SH-SY5Y (cell line): ENCODE results near the gene ITGA5.

Experiments
- GATA2 ChIP-seq: IDR thresholded peaks from 2 replicates; pipeline ENCODE4 v1.6.1; 2011; ENCODE audit warnings: mild to moderate bottlenecking, low read depth, low read length
- GATA3 ChIP-seq: IDR thresholded peaks from 2 replicates; pipeline ENCODE4 v1.6.1; 2011; ENCODE audit warnings: low read depth, mild to moderate bottlenecking, low read length, moderate library complexity

ITGA5 gene

DNA sequence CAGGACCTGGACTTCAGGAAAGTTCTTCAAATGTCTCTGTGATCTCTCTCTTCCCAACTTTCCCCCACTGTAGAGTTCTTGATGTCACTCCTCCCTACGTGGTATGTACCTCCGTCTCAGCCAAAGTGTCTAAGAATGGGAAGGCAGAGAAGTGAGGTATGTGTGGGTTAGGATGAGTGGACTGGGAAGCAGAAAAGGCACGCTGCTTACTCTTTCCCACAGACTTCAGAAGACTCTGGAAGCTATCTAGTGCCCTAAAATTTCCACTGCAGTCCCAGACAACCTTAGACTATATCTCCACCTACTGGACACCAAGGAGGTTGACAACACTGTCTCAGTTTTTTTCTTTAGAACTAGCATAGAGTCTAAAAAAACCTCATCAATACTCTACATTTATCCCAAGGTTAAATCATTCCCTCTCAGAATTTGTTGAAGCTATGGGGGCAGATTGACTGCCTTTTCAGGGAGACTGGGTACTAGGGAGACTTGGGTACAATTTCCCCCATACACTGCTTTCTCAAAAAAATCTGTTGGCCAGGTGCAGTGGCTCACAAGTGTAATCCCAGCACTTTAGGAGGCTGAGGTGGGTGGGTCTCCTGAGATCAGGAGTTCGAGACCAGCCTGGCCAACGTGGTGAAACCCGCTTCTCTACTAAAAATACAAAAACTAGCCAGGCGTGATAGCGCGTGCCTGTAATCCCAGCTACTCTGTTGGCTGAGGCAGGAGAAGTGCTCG lies 20.6 kb upstream of the ITGA5 start:
- no peak for TF ChIP-seq GATA3
- no peak for TF ChIP-seq GATA2

DNA sequence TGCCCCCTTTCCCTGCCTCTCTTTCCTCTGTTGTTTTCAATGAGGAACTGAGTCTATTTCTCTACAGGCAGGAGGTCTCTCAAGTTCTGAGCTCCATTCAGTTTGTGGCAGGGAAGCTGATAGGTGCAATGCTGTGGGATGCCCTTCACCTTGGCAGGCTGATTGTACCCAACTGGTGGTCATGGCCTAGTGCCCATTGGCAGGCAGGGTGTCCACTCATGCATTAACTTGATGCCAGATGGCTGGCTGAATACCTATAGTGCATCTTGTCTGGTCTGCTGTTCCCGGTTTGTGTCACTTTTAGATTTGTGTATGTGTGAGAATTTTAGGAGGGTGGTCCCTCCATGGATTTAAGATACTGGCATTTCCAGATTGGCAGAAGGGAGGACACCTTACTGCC lies 20.0 kb upstream of the ITGA5 start:
- TF ChIP-seq GATA3 = no peak
- no peak for TF ChIP-seq GATA2

DNA sequence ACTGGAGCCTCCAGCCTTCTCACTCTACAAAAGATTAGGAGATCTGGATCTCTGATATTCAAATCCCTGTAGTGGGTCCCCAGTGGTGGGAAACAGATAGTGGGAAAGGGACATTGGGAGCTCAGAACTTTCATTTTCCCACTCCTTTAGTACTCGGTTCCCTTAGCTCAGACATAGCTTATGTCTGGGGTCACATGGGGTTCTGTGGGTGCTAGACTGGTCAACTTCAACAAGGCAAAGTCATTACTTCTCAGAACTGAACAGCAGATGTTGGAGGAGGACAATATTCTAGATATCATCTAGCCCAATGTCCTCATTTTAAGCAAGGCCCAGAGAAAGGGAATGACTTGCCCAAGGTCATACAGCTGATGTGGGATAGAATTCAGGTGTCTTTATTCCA lies 19.5 kb upstream of the ITGA5 start:
- TF ChIP-seq GATA3 = no peak
- no peak for TF ChIP-seq GATA2

DNA sequence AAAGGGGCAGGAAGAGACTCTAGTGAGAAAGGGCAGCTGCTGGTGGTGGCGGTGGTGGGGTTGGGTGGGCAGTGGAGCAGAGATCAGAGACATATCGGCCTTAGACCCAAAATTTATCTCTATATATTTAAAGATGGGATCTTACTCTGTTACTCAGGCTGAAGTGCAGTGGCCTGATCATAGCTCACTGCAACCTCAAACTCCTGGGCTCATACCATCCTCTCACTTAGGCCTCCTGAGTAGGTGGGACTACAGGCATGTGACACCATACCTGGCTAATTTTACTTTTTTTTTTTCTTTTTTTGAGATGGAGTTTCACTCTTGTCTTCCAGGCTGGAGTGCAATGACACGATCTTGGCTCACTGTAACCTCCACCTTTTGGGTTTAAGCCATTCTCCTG lies 18.6 kb upstream of the ITGA5 start:
- TF ChIP-seq GATA2 (no peak), GATA3 (no peak)

DNA sequence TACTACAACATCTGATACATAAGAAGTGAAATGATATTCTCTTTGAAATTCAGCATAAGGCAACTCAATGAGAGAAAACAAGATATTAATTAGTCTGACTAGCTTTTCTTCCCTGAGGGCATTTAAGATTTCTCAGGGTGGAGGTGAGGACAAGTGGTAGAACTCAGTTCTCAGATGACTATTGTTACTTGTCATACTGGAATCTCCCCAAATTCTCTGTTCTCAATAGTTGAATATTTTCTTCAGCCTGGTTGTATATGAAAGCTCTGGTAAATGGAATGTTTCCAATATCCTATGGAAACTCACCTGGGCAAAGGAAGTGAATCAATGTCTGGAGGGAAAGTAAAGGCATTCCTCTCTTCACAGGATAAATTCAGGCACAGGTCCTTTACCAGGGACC lies 18.2 kb upstream of the ITGA5 start:
- no peak for TF ChIP-seq GATA2
- TF ChIP-seq GATA3 = no peak

DNA sequence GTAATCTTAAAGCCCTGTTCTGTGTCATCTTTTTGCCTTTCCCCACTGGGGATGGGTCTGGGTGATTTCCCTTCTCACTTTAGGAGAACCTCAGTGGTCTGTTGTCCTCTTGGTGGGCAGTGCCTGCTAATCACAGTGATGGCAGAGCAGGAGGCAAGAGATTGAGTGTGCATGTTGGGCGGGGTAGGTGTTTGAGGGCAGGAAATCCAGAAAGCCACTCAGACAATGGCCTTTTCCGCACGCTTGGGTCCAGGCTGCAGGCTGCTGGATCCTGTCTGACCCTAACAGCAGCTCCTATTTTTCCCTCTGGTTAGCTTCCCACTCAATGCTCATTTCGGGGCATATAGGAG lies 13.7 kb upstream of the ITGA5 start:
- TF ChIP-seq GATA3 (no peak), GATA2 (no peak)

DNA sequence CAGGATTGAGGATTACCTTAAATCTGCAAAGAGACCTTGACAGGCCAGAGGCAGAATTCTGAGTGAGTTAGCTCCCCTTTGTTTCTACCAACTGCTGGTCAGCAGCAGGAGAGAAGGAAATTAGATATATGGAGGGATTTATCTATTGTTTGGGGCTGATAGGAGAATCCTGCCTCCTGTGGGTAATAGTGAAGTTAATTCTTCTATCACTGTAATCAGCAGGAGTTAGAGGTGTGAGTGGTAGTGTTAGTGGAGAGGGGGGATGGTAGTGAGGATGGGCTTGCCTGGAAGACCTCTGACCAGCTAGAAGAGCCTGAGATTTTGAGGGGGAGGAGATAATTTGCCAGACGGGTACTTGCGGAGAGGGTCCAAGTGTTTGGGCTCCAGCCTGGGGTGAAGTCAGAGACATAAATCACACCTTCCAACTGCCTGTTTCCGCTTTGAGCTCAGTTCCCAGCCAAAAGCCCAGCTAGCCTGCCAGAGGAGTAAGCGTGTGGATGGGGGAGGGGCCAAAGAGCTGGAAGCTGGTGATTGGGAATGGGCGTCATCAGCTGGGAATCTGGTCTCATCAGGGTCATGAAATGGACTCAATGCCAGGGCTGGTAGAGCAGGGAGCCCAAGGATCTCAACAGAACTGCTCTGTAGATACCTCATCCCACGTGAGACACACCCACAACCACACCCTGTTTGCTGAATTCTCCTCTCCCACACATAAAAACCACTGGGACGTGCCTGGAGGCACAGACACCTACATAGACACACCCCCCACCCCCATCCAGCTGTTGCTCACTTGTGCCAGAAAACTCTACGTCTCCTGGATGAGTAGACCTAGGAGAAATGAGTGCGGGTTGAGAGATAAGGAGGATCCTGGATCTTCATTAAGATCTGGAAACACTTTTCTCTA lies 13.1 kb upstream of the ITGA5 start:
- no peak for TF ChIP-seq GATA3
- TF ChIP-seq GATA2 = no peak

DNA sequence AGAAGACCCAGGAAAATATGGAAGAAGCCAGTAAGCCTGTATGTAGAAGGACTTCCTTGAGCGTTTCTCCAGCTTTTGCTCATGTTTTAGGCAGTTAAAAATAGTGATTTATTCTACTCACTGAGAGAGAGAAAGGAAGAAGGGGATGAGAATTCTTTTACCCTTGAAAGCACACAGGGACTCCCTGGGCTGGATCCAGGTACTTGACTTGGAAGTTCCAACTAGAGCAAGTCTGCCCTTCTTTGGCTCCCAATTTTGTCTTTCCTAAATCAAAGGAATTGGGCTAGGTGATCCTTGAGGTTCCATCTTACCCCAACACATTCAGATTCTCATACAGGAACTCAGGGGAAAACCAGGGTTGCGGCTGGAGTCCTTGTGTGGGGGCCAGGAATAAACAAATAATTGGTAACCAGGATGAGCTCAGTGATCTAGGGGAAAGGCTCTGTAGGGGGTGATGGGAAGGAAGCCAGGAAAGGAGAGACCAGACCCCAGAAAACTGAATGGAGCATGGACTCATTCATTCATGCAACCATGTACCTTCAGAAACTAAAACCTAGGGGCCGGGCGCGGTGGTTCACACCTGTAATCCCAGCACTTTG lies 11.5 kb upstream of the ITGA5 start:
- no peak for TF ChIP-seq GATA3
- TF ChIP-seq GATA2 = no peak

DNA sequence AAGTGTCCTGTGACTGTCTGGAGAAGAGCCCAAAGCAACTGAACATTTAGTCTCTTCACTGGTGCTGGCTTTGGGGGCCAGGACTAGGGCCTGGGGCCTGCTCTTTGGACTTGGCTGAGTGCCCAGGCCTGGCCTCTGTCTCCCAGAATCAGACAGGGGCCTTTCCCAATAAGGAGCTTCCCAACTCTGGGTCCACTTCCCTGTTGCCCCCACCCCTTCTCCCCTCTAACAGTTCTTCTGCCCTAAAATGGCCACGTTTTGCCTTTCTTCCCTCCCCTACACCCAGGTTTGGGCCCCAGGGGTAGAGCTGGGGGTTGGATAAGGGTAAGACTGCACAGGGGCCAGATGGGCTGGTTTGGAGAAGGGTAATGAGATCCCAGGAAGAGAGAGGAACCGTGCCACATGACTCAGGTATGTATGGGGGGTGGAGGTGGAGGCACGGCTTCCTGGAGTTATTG lies 10.0 kb upstream of the ITGA5 start:
- no peak for TF ChIP-seq GATA2
- TF ChIP-seq GATA3 = no peak

DNA sequence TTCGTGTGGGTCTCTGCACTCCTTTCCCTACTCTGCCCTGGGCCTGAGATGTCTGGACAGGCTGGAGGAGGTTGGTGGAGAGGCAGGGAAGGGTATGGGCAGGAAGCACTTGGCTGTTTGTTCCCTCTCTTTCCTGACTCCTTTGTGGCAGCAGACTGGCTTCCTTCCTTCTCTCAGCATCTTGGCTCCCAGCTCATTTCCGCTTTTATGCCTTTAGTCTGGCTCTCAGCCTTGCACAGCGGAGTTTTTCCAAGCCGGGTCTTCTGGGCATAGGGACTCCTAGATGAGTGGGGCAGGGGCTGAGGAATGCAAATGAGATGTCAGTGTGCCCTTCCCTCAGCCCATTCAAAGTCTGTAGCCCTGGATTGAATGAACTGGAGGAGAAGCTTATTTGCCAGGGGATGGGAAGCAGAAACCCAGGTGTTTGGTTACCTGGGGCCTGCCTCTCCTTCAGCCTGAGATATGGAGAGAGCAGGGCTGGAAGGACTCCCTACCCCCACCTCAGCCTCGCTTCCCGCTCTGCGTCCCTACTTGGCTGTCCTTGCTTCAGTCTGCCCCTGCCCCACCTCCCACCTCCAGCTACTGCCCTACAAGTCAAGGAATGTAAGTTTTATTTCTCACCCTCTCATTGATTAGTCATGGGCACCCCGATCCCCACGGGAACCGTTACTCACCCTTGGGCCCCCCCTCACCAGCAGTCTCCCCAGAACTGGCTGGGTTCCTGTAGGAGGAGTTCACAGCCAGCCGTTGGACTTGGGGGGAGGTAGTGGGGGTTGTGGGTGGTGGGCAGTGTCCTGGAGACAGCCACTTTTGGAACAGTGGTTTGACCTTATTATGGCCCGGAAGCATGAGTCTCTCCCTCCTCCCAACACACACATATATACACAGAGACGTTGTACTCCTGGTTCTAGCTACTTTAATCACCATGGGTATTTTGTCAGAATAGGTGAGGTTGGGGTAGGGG lies 9.3 kb upstream of the ITGA5 start:
- TF ChIP-seq GATA3 (no peak), GATA2 (no peak)

DNA sequence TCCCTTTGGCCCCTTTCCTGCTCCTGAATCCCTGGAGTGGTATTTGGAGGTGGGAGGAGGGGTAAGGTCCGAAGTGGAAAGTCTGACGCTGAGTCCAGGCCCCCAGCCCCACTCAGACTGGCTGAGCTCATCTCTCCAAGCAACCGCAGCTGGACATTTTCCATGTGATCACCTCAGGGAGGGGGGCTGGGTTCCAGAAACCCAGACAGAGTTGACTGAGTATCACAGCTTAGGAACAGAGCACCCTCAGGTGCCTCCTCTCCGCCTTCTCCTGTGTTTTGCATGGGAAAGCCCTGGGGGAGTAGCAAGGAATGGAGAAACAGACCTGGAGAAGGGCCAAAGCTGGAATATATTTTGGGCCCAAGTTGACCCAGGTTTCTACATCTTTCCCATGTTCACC lies 8.0 kb upstream of the ITGA5 start:
- TF ChIP-seq GATA3 (no peak), GATA2 (no peak)

DNA sequence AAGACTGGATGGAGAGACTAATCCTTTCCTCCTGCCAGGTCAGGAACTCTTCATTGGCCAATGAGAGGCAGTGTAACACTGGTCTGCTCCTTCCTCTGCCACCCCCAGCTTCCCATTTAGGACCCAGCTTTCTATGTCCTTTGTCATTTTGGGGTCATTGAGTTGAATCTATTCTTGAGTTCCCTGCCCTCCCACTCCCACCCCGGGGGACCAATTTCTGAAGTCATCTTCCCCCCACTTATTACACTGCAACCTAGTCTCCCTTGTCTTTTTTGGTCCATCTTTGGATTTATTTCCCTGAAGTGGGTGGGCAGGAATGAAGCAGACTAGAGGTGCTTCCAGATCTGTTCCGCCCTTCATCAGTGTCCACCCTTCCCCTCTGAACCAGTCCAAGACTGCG lies 7.6 kb upstream of the ITGA5 start:
- TF ChIP-seq GATA3 = no peak
- TF ChIP-seq GATA2 = no peak

DNA sequence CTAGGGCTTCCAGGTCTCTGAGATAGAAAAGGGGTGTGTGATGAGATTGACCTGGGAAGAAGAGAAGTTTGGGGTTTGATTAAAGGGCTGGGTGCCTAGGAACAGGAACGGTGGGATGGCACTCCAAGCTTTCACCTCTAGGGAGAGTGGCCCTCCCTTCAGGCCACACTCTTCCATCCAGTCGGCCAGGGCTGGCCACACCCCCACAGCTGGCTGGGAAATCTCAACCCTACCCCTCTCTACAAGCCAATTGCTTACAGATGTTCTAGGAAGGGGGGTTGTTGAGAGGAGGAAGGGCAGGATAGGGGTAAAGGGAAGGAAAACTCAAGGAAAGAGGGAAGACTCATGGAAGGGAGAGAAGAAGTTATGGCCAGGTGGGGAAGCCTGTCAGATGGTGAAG lies 6.6 kb upstream of the ITGA5 start:
- TF ChIP-seq GATA3 (no peak), GATA2 (no peak)

DNA sequence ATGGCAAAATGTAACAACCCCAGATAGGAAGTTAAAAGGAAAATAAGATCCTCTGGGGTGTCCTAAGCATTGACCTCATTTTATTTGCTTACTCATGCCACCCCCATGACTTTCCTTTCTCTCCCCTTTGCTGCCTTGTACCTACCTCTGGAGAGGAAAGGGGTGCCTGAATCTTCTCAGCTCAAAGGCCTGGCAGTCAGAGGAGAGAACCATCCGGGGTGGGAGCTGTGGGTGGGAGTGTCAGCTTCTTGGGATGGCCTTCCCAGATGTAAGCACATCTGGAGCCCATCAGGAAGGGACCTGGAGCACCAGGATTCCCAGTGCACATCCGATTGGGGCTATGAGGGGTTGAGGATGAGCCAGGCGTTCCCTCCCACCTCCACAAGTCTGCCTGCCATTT lies 5.2 kb upstream of the ITGA5 start:
- TF ChIP-seq GATA2 = no peak
- no peak for TF ChIP-seq GATA3

DNA sequence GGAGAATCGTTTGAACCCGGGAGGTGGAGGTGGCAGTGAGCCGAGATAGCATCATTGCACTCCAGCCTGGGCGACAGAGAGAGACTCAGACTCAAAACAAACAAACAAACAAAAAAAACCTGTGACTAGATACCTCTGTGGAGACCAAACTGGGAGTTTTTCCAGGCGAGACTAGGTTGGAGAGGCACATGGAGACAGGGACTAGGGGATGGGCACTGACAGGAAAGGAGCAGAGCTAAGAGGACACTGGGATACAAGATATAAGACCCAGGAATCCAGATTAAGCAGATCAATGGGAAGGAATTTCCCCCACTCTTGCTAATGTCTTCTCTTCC lies 4.7 kb upstream of the ITGA5 start:
- TF ChIP-seq GATA2 (no peak), GATA3 (no peak)
